Measurements from ENCODE around the gene ERGIC1. TPM values are rescaled to one million over a fixed set of nuclear protein-coding genes. Genes with fewer than 3 reads are reported as not detected.

ERGIC1 gene
- total and polyA plus RNA-seq, 2 of the 8 experiments (the other 6 are each of a cell fraction or from before 2014, with no cell fraction given) = 95.3 to 106 TPM

DNA sequence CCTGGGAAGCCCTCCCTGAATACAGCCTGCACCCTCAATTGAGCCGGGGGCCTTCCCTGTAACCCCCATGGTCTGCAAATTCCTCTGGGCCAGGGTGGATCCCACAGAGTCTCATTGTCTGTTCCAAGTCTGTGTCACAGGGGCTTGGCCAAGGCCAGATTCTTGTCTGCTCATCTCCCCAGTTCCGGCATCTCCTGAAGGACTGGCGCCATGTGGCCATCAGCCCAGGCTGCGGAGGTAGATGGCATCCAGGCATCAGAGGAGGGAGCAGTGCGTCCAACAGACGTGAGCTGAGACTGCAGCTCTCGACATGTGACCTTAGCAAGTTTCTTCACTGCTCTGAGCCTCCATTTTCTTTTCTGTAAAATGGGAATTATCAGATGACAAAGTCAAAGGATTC lies 87.9 kb downstream of the ERGIC1 start:
- no peak overlapping the region for H4K5ac ChIP-seq (ENCODE audit: insufficient read length, low read depth, low read length)
- no peak overlapping the region for H2BK5ac ChIP-seq (ENCODE audit: low read depth, low read length)
- WGBS, 2 experiments (ENCODE audit: extremely low coverage in 1 of 2, insufficient coverage in 1 of 2, insufficient read length in 1 of 2, insufficient replicate concordance in 2 of 2, low coverage in 1 of 2, low lambda C conversion rate in 2 of 2, missing lambda C conversion rate in 1 of 2) = 96% methylated on average over 7 of the region's 7 CpGs; no CpG with 5 or more reads in 1 of the 2 experiments
- H3K18ac ChIP-seq (ENCODE audit: extremely low read depth, low read length) = no peak overlapping the region
- FAIRE-seq = no peak
- H2AK5ac ChIP-seq (ENCODE audit: low read depth, low read length) = no peak overlapping the region
- no peaks in the 10 kb centered on the region for H3K27me3 ChIP-seq (replicated peaks in 1 of 4; ENCODE audit: control insufficient read depth in 3 of 4, extremely low read depth in 1 of 4, insufficient read depth in 3 of 4, low read length in 3 of 4)
- no peak overlapping the region for H2BK15ac ChIP-seq (ENCODE audit: low read length)
- H3K9me3 ChIP-seq (ENCODE audit: insufficient read depth in 2 of 2, low read depth in 1 of 2, low read length in 1 of 2) = no peaks in the 10 kb centered on the region
- H3K4me1 ChIP-seq (replicated peaks in 1 of 4; ENCODE audit: control insufficient read depth in 3 of 4, insufficient read depth in 4 of 4, low read length in 3 of 4) = no peaks in the 10 kb centered on the region; a peak in 2 of 7 replicates
- H2BK120ac ChIP-seq (replicated peaks; ENCODE audit: low read depth, low read length) = no peak overlapping the region
- H2AFZ ChIP-seq (ENCODE audit: low read length) = no peak overlapping the region
- H4K8ac ChIP-seq (ENCODE audit: extremely low read depth, insufficient read depth, low read length) = no peak overlapping the region
- ChIA-PET POLR2A (ENCODE audit: partially characterized antibody) (no interaction called here), CTCF (ENCODE audit: partially characterized antibody) (interaction anchor here (0.5 to 1.5 kb wide), 2 partner anchors 207 to 268 kb away, joined by 3 to 6 read pairs; no protein-coding TSS in a partner anchor)
- H3K23ac ChIP-seq (ENCODE audit: insufficient read length) = no peak overlapping the region
- H3K4me3 ChIP-seq (ENCODE audit: extremely low read depth in 1 of 4, insufficient read depth in 2 of 4, low read depth in 3 of 4, low read length in 4 of 4) = no peak overlapping the region
- peaks cover 10 to 24% (median 17%) of the 10 kb centered on the region in 4 experiments; a peak in 7 of 8 replicates for H3K36me3 ChIP-seq (ENCODE audit: control insufficient read depth in 2 of 4, insufficient read depth in 4 of 4, low read length in 3 of 4)
- H3K4me2 ChIP-seq (ENCODE audit: insufficient read depth in 1 of 2, low read depth in 2 of 2, low read length in 2 of 2) = no peak overlapping the region
- H3K27ac ChIP-seq (ENCODE audit: low read depth, low read length) = no peak overlapping the region
- peaks cover 0 to 3% of the 10 kb centered on the region in 2 experiments for H4K20me1 ChIP-seq (replicated peaks in 1 of 2; ENCODE audit: control insufficient read depth in 1 of 2, insufficient read depth in 2 of 2, low read length in 2 of 2)
- H4K91ac ChIP-seq (replicated peaks; ENCODE audit: insufficient read length, low read length) = no peak overlapping the region
- no peaks in the 10 kb centered on the region for H3K79me2 ChIP-seq (ENCODE audit: control insufficient read depth in 1 of 2, insufficient read depth in 2 of 2, low read length in 2 of 2)
- no peaks in the 10 kb centered on the region for H3K23me2 ChIP-seq (ENCODE audit: low read depth, low read length)
- no peak overlapping the region for H2BK20ac ChIP-seq (ENCODE audit: low read length)
- H3K79me1 ChIP-seq (ENCODE audit: low read depth, low read length) = no peaks in the 10 kb centered on the region
- no peak for DNase-seq (ENCODE audit: low read depth in 1 of 2, low spot score in 2 of 2)
- no peak overlapping the region for H3K9ac ChIP-seq (replicated peaks in 1 of 4; ENCODE audit: extremely low read depth in 1 of 4, low read depth in 3 of 4, low read length in 3 of 4)
- H3K4ac ChIP-seq (replicated peaks; ENCODE audit: insufficient read length, low read depth, low read length) = no peak overlapping the region
- no peak overlapping the region for H3K14ac ChIP-seq (ENCODE audit: insufficient read length)
- H3K56ac ChIP-seq (replicated peaks; ENCODE audit: insufficient read length, low read depth, low read length) = no peak overlapping the region
- H2BK12ac ChIP-seq (ENCODE audit: low read depth, low read length) = no peak overlapping the region
- TF ChIP-seq MAFK (IDR thresholded peaks at IDR 0.05; ENCODE audit: low read depth, low read length) = no peak
